ENCODE measurements around the gene CAPNS1.

Gene CAPNS1

GRCh38 chr19:36106991-36107390 is 32.9 kb upstream of the CAPNS1 start:
- DNase-seq (ENCODE audit: low spot score in 2 of 2) = no peak
- H3K4me1 ChIP-seq = no peaks in the 10 kb centered on the region
- in situ Hi-C loops (cut with MboI; ENCODE audit: low sequenced_read_pairs) = no loop called here
- H3K27me3 ChIP-seq (ENCODE audit: low read depth) = no peaks in the 10 kb centered on the region
- H3K36me3 ChIP-seq (replicated peaks) = peaks cover 45% of the 10 kb centered on the region
- no peak overlapping the region for H3K4me3 ChIP-seq
- no peaks in the 10 kb centered on the region for H3K9me3 ChIP-seq

- Histone ChIP-seq H3K27me3 (ENCODE audit: low read depth) (no peaks in the 10 kb centered on the region), H3K9me3 (no peaks in the 10 kb centered on the region), H3K4me3 (no peak overlapping the region), H3K36me3 (replicated peaks) (peaks cover 44% of the 10 kb centered on the region), H3K4me1 (peaks cover 2% of the 10 kb centered on the region; the same call in 1 of the 2 replicates)
- DNase-seq (ENCODE audit: low spot score in 2 of 2) = no peak
- in situ Hi-C loops (cut with MboI; ENCODE audit: low sequenced_read_pairs) = no loop called here
These were observed 31.2 kb upstream of the CAPNS1 start for GRCh38 chr19:36108684-36109083.

DNA sequence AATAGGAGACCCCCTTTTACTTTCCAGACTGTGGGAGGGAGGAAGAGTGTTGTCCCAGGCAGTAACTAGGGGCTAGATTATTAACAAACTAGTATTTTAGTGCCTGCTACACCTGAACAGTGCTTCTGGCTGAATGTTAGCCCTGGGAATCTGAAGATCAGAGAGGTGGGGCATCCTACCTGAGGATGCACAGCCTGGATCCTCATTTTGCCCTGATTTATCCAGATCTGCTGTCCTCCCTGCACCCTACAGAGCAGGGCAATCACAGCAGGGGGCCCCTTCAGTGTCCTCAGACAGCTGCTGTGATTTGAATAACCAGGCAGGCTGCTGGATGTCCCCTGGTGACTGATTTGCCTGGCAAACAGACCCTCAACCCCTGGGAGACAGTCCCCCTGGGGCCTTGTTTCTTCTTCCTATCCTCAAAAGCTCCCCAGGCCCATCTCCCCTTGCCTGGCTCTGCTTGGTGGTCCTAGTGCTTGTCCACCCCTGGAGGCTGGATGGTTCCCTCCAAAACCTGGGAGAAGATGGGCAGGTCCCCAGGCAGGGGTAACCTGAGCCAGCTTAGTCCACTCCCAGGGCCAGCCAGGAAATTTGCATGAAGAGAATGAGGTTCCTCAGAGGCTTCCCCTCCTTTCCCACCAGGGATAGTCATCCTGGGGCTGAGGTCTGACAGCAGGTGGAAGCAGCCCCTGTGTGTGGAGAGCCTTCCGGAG is 29.2 kb upstream of the CAPNS1 start, which contains the start of gene OVOL3:
TSS of gene OVOL3 (plus strand) at position 657 of the 713 bp plus-strand sequence. CDS start 60 bp downstream, outside the sequence.
- H3K9me3 ChIP-seq = no peaks in the 10 kb centered on the region
- H3K4me1 ChIP-seq = peaks cover 5% of the 10 kb centered on the region; the same call in 1 of the 2 replicates
- H3K27me3 ChIP-seq (ENCODE audit: low read depth) = no peaks in the 10 kb centered on the region
- DNase-seq (ENCODE audit: low spot score in 2 of 2) = no peak
- peaks cover 25% of the 10 kb centered on the region for H3K36me3 ChIP-seq (replicated peaks)
- in situ Hi-C loops (cut with MboI; ENCODE audit: low sequenced_read_pairs) = no loop called here
- H3K4me3 ChIP-seq = no peak within 1 kb of the TSS

DNA sequence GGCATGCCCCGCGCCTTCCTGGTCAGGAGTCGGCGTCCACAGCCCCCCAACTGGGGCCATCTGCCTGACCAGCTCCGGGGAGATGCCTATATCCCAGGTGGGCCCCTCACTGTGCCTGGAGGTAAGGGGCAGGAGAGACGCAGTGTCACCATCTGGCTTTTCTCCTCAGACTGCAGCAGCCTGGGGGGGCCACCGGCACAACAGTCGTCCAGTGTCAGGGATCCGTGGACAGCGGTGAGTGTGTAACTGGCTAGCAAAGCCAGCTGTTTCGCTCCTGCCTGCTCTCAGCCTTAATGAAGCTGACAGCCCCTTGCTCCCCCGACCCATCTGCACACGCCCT is 28.7 kb upstream of the CAPNS1 start:
- Histone ChIP-seq H3K9me3 (no peaks in the 10 kb centered on the region), H3K4me1 (peaks cover 10% of the 10 kb centered on the region), H3K27me3 (ENCODE audit: low read depth) (no peaks in the 10 kb centered on the region), H3K4me3 (no peak overlapping the region), H3K36me3 (replicated peaks) (peaks cover 22% of the 10 kb centered on the region)
- DNase-seq (ENCODE audit: low spot score in 2 of 2) = no peak
- in situ Hi-C loops (cut with MboI; ENCODE audit: low sequenced_read_pairs) = no loop called here

DNA sequence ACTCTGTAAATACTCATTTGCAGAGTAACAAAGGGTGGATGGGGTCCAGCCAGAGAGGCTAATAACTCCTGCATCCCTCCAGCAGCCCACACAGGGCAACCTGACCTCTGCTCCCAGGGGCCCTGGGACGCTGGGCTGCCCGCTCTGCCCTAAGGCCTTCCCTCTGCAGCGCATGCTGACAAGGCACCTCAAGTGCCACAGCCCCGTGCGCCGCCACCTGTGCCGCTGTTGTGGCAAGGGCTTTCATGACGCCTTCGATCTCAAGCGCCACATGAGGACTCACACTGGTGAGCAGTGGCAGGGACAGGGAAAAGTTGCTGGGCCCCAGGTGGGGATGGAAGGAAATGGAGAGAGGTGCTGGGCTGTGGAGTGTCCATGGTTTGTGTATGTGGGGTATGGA is 27.2 kb upstream of the CAPNS1 start:
- Histone ChIP-seq H3K27me3 (ENCODE audit: low read depth) (no peaks in the 10 kb centered on the region), H3K36me3 (replicated peaks) (peaks cover 26% of the 10 kb centered on the region), H3K9me3 (no peaks in the 10 kb centered on the region), H3K4me3 (no peak overlapping the region), H3K4me1 (peaks cover 10% of the 10 kb centered on the region)
- in situ Hi-C loops (cut with MboI; ENCODE audit: low sequenced_read_pairs) = no loop called here
- no peak for DNase-seq (ENCODE audit: low spot score in 2 of 2)

GRCh38 chr19:36113425-36113824 is 26.4 kb upstream of the CAPNS1 start:
- in situ Hi-C loops (cut with MboI; ENCODE audit: low sequenced_read_pairs) = no loop called here
- peaks cover 10% of the 10 kb centered on the region for H3K4me1 ChIP-seq
- DNase-seq (ENCODE audit: low spot score in 2 of 2) = no peak
- H3K27me3 ChIP-seq (ENCODE audit: low read depth) = no peaks in the 10 kb centered on the region
- H3K4me3 ChIP-seq = peak overlapping the region; percentile 72
- no peaks in the 10 kb centered on the region for H3K9me3 ChIP-seq
- peaks cover 33% of the 10 kb centered on the region for H3K36me3 ChIP-seq (replicated peaks)

DNA sequence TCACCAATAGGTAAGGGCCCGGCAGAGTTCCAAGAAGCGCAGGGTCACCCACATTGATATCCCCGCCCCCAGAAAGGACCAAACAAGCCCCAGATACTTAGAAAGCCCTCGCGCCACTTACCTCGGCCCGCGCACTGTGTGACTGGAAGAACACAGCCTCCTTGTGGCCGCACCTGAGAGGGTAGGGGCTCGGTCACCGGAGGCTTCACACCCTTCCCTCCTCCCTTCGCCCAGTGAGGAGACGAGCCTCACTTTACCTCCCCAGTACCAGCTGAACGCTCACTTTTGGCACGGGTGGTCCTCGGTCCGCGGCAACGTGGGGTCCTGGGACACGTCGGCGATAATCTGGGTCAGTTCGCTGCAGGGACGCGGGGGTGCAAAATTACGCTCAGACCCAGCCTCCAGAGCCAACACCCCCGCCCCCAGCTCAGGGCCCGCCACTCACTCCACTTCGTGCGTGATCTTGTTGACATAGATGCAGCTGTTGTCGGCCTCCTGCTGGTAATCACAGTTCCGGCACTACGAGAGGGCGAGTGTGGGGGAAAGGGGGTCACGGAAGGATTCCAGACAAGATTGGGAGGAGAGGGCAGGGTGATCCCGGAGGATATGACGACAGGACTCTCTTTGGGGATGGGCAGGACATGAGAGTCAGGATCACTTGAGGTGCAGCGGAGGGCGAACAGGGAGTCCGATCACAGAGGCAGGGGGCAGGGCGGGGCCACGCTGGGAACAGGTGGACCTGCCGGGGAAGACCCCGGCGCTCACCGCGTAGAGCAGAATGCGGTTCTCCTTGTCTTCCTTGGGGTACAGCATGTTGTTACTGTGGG is 25.8 kb upstream of the CAPNS1 start:
- peak in 1 of 2 experiments; percentile 59 for DNase-seq (ENCODE audit: low spot score in 2 of 2)
- Histone ChIP-seq H3K36me3 (replicated peaks) (peaks cover 38% of the 10 kb centered on the region), H3K27me3 (ENCODE audit: low read depth) (no peaks in the 10 kb centered on the region), H3K4me3 (peak overlapping the region; percentile 72), H3K9me3 (no peaks in the 10 kb centered on the region), H3K4me1 (peaks cover 10% of the 10 kb centered on the region)
- in situ Hi-C loops (cut with MboI; ENCODE audit: low sequenced_read_pairs) = no loop called here

GRCh38 chr19:36114721-36115452 is 25.0 kb upstream of the CAPNS1 start, which contains the start of gene POLR2I:
TSS of gene POLR2I (minus strand) at chr19:36114875. CDS start at chr19:36114856, 19 bp downstream.
- Histone ChIP-seq H3K36me3 (replicated peaks) (peaks cover 38% of the 10 kb centered on the region), H3K4me1 (peaks cover 12% of the 10 kb centered on the region)
- DNase-seq (ENCODE audit: low spot score in 2 of 2) = peak; percentile 99

GRCh38 chr19:36115453-36116343 is 24.2 kb upstream of the CAPNS1 start, which contains the start of gene TBCB:
TSS of gene TBCB (plus strand) at chr19:36115468. CDS start at chr19:36115561, 93 bp downstream.
- no peak for DNase-seq (ENCODE audit: low spot score in 2 of 2)
- peaks cover 17% of the 10 kb centered on the region for H3K4me1 ChIP-seq
- H3K36me3 ChIP-seq (replicated peaks) = peaks cover 38% of the 10 kb centered on the region
- H3K9me3 ChIP-seq = no peaks in the 10 kb centered on the region
- peak within 1 kb of the TSS; percentile 72 for H3K4me3 ChIP-seq
- in situ Hi-C loops (cut with MboI; ENCODE audit: low sequenced_read_pairs) = no loop called here
- no peaks in the 10 kb centered on the region for H3K27me3 ChIP-seq (ENCODE audit: low read depth)

More at GRCh38 chr19:36114721-36115452, 25.0 kb upstream of the CAPNS1 start, which contains the start of gene POLR2I:
- in situ Hi-C loops (cut with MboI; ENCODE audit: low sequenced_read_pairs) = no loop called here
- no peaks in the 10 kb centered on the region for H3K27me3 ChIP-seq (ENCODE audit: low read depth)
- peak within 1 kb of the TSS; percentile 72 for H3K4me3 ChIP-seq
- no peaks in the 10 kb centered on the region for H3K9me3 ChIP-seq

- H3K36me3 ChIP-seq (replicated peaks) = peaks cover 38% of the 10 kb centered on the region
- peaks cover 17% of the 10 kb centered on the region for H3K4me1 ChIP-seq
- in situ Hi-C loops (cut with MboI; ENCODE audit: low sequenced_read_pairs) = no loop called here
- no peak for DNase-seq (ENCODE audit: low spot score in 2 of 2)
- peak overlapping the region; percentile 72 for H3K4me3 ChIP-seq
- no peaks in the 10 kb centered on the region for H3K27me3 ChIP-seq (ENCODE audit: low read depth)
- H3K9me3 ChIP-seq = no peaks in the 10 kb centered on the region
These were observed 23.6 kb upstream of the CAPNS1 start for GRCh38 chr19:36116344-36116637.

DNA sequence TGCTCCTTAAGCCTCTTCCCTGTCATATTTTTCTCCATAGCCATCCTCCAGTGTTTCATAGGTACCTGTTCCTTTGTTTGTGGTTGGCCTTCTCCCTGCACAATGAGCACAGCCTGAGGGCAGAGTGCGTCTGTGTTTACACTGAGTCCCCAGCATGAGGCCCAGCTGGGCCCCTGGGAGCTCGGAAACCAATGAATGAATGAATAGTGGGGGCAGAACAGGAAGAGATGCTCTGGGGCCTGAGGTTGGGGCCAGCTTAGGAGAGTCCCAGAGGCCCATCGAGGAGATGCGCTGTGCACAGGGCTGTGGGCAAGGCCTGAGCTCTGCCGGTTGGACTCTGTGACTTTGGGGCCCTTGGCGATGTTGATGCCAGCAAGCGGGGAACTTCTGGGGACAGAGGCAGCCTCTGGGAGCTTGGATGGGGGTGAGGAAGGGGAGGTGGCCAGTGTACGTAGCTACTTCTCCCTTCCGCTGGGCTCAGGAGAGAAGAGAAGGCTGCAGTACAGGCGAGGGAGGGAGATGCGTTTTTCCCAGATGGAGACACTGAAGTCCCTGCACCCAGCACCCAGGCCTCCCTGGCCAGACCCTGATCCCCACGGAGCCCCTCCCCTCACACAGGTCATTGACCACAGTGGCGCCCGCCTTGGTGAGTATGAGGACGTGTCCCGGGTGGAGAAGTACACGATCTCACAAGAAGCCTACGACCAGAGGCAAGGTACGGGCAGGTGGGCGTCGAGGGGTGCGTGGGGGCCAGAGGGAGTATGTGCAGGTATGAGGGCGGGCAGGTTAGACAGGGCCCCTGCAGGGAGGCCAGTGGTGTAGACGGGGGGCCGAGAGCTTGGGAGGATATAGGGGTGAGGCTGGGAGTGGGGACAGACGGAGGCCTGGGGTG is 19.5 kb upstream of the CAPNS1 start:
- in situ Hi-C loops (cut with MboI; ENCODE audit: low sequenced_read_pairs) = no loop called here
- DNase-seq (ENCODE audit: low spot score in 2 of 2) = peak; percentile 45 to 79
- no peaks in the 10 kb centered on the region for H3K27me3 ChIP-seq (ENCODE audit: low read depth)
- peaks cover 12% of the 10 kb centered on the region for H3K4me1 ChIP-seq
- H3K9me3 ChIP-seq = no peaks in the 10 kb centered on the region
- no peak overlapping the region for H3K4me3 ChIP-seq
- peaks cover 40% of the 10 kb centered on the region for H3K36me3 ChIP-seq (replicated peaks)

DNA sequence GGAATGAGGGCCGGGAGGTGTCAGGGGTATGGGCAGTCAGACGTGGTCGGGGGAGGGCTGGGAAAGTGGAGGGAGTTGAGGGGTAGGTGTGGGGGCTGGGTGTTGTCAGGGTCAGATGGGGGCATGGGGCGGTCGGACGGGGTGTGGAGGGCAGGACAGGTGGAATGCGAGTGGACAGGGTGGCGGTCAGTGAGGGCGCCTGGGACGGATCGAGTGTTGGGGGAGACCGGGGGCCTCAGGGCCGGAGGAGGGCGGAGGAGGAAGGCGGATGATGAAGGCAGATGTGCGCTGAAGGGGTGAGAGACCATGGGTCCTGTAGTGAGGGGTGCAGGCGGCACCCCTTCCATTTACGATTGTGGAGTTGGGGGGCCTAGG is 18.9 kb upstream of the CAPNS1 start:
- Histone ChIP-seq H3K4me1 (peaks cover 9% of the 10 kb centered on the region), H3K4me3 (no peak overlapping the region), H3K27me3 (ENCODE audit: low read depth) (no peaks in the 10 kb centered on the region), H3K9me3 (no peaks in the 10 kb centered on the region), H3K36me3 (replicated peaks) (peaks cover 43% of the 10 kb centered on the region)
- no peak for DNase-seq (ENCODE audit: low spot score in 2 of 2)
- in situ Hi-C loops (cut with MboI; ENCODE audit: low sequenced_read_pairs) = no loop called here
